DOHH2 (cell line): Measurements from ENCODE around the gene KIF1A.

Experiments
- CTCF ChIP-seq: fragments of 200-600 bp; sonication (generic); IDR thresholded peaks from one replicate; pipeline ENCODE4 v1.5.1; 2014; ENCODE audit warnings: antibody characterized with exemption, mild to moderate bottlenecking, low read depth, low read length; ENCODE audit not compliant: poor library complexity, severe bottlenecking
- EZH2phosphoT487 ChIP-seq: fragments of 200-600 bp; sonication (generic); IDR thresholded peaks from 2 replicates; pipeline ENCODE4 v1.6.1; 2017; ENCODE audit warnings: borderline replicate concordance, mild to moderate bottlenecking, antibody characterized with exemption, low read length, moderate library complexity, mixed read lengths

- TF ChIP-seq CTCF (no peak), EZH2phosphoT487 (no peak)
Measured at GRCh38 chr2:240725671-240726070, 94.3 kb downstream of the KIF1A start.
